C4-2B (cell line): Measurements from ENCODE around the gene CSDE1.

Experiments
- ZFX ChIP-seq: fragments of 450-650 bp; IDR thresholded peaks from 2 replicates; pipeline ENCODE4 v1.6.1; 2017
- TF ChIP-seq, protein P1 (sequence below): fragments of 450-650 bp; conservative IDR thresholded peaks from 2 replicates; pipeline ENCODE4 v1.5.1; 2017; ENCODE audit warnings: mild to moderate bottlenecking

- TF ChIP-seq, protein P1, sequence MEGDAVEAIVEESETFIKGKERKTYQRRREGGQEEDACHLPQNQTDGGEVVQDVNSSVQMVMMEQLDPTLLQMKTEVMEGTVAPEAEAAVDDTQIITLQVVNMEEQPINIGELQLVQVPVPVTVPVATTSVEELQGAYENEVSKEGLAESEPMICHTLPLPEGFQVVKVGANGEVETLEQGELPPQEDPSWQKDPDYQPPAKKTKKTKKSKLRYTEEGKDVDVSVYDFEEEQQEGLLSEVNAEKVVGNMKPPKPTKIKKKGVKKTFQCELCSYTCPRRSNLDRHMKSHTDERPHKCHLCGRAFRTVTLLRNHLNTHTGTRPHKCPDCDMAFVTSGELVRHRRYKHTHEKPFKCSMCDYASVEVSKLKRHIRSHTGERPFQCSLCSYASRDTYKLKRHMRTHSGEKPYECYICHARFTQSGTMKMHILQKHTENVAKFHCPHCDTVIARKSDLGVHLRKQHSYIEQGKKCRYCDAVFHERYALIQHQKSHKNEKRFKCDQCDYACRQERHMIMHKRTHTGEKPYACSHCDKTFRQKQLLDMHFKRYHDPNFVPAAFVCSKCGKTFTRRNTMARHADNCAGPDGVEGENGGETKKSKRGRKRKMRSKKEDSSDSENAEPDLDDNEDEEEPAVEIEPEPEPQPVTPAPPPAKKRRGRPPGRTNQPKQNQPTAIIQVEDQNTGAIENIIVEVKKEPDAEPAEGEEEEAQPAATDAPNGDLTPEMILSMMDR, result no peak
- no peak for TF ChIP-seq ZFX
Measured at GRCh38 chr1:114756009-114756892, 1.5 kb downstream of the CSDE1 start.
